HL-60 (cell line): ENCODE data around the gene VAX1.
"Not testable (repeated sequence)": the region's sequence is repeated elsewhere in the genome, so short reads cannot be mapped to it uniquely, and the experiment has no call there.

Experiments used
- DNase-seq, 2 experiments: peaks; one replicate each; pipeline ENCODE4 v3.0.0-alpha.2; 2010 to 2020; ENCODE audit warnings: low read depth in 1 of 2, low spot score in 1 of 2
- H3K27ac ChIP-seq: fragments of 250-450 bp; sonication (Bioruptor Pico); replicated peaks from 2 replicates; pipeline ENCODE4 v1.5.1; 2020; ENCODE audit warnings: mild to moderate bottlenecking, moderate library complexity
- H3K27me3 ChIP-seq: fragments of 250-450 bp; sonication (Bioruptor Pico); 2 replicates; pipeline ENCODE4 v1.5.1; 2021; ENCODE audit warnings: mild to moderate bottlenecking, moderate library complexity; ENCODE audit not compliant: insufficient read depth, poor library complexity, severe bottlenecking
- H3K4me3 ChIP-seq: replicated peaks from 2 replicates; pipeline ENCODE4 v1.5.1; 2011; ENCODE audit warnings: mild to moderate bottlenecking, control low read depth, low read length; ENCODE audit not compliant: insufficient read depth
- GABPA ChIP-seq: IDR thresholded peaks from 2 replicates; pipeline ENCODE4 v1.6.1; 2012; ENCODE audit warnings: low read depth
- POLR2AphosphoS5 ChIP-seq: IDR thresholded peaks from 2 replicates; pipeline ENCODE4 v1.6.1; 2012; ENCODE audit warnings: low read depth
- SPI1 ChIP-seq: IDR thresholded peaks from 2 replicates; pipeline ENCODE4 v1.6.1; 2012; ENCODE audit warnings: low read depth, mild to moderate bottlenecking, borderline replicate concordance
- TF ChIP-seq, protein P1 (sequence below): IDR thresholded peaks from one replicate; pipeline ENCODE4 v1.5.1; 2011; ENCODE audit warnings: low read length, control low read depth, inconsistent platforms; ENCODE audit not compliant: insufficient read depth
- TF ChIP-seq, protein P2 (sequence below): IDR thresholded peaks from 2 replicates; pipeline ENCODE4 v1.6.1; 2012; ENCODE audit warnings: low read depth; ENCODE audit not compliant: insufficient replicate concordance

The VAX1 gene

DNA sequence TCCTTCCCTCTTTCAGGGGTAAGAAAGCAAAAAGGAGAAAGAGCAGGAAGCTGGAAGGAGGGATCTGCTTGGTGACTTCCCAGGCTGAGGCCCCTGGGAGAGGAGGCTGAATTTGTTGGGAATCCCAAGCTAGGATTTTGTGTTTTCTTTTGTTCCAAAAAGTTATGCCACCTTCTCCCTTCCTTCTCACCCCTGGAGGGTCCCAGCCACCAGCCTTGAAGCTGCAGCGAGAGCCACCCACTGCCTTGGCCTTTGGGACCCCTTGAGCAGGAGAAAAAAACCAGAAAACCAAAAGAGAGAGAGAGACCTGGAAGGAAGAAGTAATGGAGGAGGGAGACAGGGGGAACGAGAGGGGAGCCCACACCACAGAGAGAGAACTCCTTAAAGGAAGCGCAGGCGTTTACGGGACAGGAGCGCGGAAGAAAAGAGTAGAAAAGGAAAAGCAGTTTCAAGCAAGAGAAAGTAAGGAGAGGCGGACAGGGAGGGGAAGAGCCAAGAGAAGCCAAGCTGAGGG lies 7.2 kb downstream of the VAX1 start:
- no peak overlapping the region for H3K27ac ChIP-seq
- peaks cover 76% of the 10 kb centered on the region for H3K27me3 ChIP-seq
- no peak for TF ChIP-seq SPI1
- TF ChIP-seq POLR2AphosphoS5: no peak
- TF ChIP-seq, protein P1, sequence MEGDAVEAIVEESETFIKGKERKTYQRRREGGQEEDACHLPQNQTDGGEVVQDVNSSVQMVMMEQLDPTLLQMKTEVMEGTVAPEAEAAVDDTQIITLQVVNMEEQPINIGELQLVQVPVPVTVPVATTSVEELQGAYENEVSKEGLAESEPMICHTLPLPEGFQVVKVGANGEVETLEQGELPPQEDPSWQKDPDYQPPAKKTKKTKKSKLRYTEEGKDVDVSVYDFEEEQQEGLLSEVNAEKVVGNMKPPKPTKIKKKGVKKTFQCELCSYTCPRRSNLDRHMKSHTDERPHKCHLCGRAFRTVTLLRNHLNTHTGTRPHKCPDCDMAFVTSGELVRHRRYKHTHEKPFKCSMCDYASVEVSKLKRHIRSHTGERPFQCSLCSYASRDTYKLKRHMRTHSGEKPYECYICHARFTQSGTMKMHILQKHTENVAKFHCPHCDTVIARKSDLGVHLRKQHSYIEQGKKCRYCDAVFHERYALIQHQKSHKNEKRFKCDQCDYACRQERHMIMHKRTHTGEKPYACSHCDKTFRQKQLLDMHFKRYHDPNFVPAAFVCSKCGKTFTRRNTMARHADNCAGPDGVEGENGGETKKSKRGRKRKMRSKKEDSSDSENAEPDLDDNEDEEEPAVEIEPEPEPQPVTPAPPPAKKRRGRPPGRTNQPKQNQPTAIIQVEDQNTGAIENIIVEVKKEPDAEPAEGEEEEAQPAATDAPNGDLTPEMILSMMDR: no peak
- TF ChIP-seq GABPA: no peak
- TF ChIP-seq, protein P2, sequence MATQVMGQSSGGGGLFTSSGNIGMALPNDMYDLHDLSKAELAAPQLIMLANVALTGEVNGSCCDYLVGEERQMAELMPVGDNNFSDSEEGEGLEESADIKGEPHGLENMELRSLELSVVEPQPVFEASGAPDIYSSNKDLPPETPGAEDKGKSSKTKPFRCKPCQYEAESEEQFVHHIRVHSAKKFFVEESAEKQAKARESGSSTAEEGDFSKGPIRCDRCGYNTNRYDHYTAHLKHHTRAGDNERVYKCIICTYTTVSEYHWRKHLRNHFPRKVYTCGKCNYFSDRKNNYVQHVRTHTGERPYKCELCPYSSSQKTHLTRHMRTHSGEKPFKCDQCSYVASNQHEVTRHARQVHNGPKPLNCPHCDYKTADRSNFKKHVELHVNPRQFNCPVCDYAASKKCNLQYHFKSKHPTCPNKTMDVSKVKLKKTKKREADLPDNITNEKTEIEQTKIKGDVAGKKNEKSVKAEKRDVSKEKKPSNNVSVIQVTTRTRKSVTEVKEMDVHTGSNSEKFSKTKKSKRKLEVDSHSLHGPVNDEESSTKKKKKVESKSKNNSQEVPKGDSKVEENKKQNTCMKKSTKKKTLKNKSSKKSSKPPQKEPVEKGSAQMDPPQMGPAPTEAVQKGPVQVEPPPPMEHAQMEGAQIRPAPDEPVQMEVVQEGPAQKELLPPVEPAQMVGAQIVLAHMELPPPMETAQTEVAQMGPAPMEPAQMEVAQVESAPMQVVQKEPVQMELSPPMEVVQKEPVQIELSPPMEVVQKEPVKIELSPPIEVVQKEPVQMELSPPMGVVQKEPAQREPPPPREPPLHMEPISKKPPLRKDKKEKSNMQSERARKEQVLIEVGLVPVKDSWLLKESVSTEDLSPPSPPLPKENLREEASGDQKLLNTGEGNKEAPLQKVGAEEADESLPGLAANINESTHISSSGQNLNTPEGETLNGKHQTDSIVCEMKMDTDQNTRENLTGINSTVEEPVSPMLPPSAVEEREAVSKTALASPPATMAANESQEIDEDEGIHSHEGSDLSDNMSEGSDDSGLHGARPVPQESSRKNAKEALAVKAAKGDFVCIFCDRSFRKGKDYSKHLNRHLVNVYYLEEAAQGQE: no peak
- no peak overlapping the region for H3K4me3 ChIP-seq
- DNase-seq: no peak

- DNase-seq: no peak
- Histone ChIP-seq H3K27me3 (peaks cover 70% of the 10 kb centered on the region), H3K27ac (no peak overlapping the region), H3K4me3 (no peak overlapping the region)
- TF ChIP-seq, protein P1: no peak
- TF ChIP-seq GABPA: no peak
- TF ChIP-seq, protein P2: no peak
- no peak for TF ChIP-seq SPI1
- no peak for TF ChIP-seq POLR2AphosphoS5
These were observed 7.7 kb downstream of the VAX1 start for GRCh38 chr10:117130346-117130745.

- H3K27me3 ChIP-seq: peaks cover 36% of the 10 kb centered on the region
- not testable (repeated sequence) for H3K4me3 ChIP-seq, DNase-seq, H3K27ac ChIP-seq
These were observed 11.4 kb downstream of the VAX1 start for GRCh38 chr10:117126645-117127044.

- Histone ChIP-seq H3K27me3 (peaks cover 29% of the 10 kb centered on the region), H3K27ac (no peak overlapping the region), H3K4me3 (no peak overlapping the region)
- DNase-seq: no peak
- TF ChIP-seq GABPA: no peak
- no peak for TF ChIP-seq POLR2AphosphoS5
- TF ChIP-seq SPI1: no peak
- TF ChIP-seq, protein P1: no peak
- TF ChIP-seq, protein P2: no peak
These were observed 12.0 kb downstream of the VAX1 start for GRCh38 chr10:117126034-117126433.
